IMR-90 (cell line): Measurements from ENCODE around the gene VCPKMT. TPM values are rescaled to one million over a fixed set of nuclear protein-coding genes. Genes with fewer than 3 reads are reported as not detected.

ENCODE experiments used
- ATAC-seq: fragments of 200-7000 bp; cut with Tn5 transposase; 2 replicates; pipeline ENCODE4 v1.9.1; 2020; ENCODE audit warnings: low read depth, mild to moderate bottlenecking, moderate library complexity
- BruUV-seq: library from RNA; stranded (reverse); fragments of 400-500 nt; replicated peaks from 2 replicates; lab custom pipeline; 2021; lab: Mats Ljungman, UMichigan
- CTCF ChIA-PET: fragments of 300-600 bp; formaldehyde crosslinking; extraction: SDS; loops from one replicate; lab custom pipeline; 2021; ENCODE audit warnings: antibody characterized with exemption; lab: Yijun Ruan, JAX
- POLR2A ChIA-PET: fragments of 300-600 bp; sonication (Branson Sonifier 250); formaldehyde crosslinking; loops from one replicate; lab custom pipeline; 2022; ENCODE audit warnings: antibody characterized with exemption; ENCODE audit not compliant: unreplicated experiment; lab: Charles Lee
- DNase-seq: peaks from one replicate; pipeline ENCODE4 v3.0.0; 2013
- H2AFZ ChIP-seq: replicated peaks from 2 replicates; pipeline ENCODE3; 2013; ENCODE audit warnings: low read length, mild to moderate bottlenecking; ENCODE audit not compliant: poor library complexity
- H2AK5ac ChIP-seq: 2 replicates; pipeline ENCODE4 v1.6.1; 2013; ENCODE audit warnings: low read depth, low read length, inconsistent platforms
- H2AK9ac ChIP-seq: replicated peaks from 2 replicates; pipeline ENCODE3; 2013; ENCODE audit warnings: mild to moderate bottlenecking, low read depth, low read length, moderate library complexity; ENCODE audit not compliant: poor library complexity
- H2BK120ac ChIP-seq: 2 replicates; pipeline ENCODE4 v1.6.1; 2013; ENCODE audit warnings: low read depth, low read length, inconsistent platforms
- H2BK15ac ChIP-seq: 3 replicates; pipeline ENCODE4 v1.6.1; 2013; ENCODE audit warnings: low read depth, low read length, inconsistent platforms
- H2BK20ac ChIP-seq: 2 replicates; pipeline ENCODE4 v1.6.1; 2013; ENCODE audit warnings: low read depth, mild to moderate bottlenecking, inconsistent platforms, low read length, moderate library complexity
- H2BK5ac ChIP-seq: 2 replicates; pipeline ENCODE4 v1.6.1; 2013; ENCODE audit warnings: mild to moderate bottlenecking, low read depth, low read length, inconsistent platforms; ENCODE audit not compliant: poor library complexity, severe bottlenecking
- H3K14ac ChIP-seq: replicated peaks from 2 replicates; pipeline ENCODE4 v1.6.1; 2013; ENCODE audit warnings: low read depth, low read length, inconsistent platforms
- H3K18ac ChIP-seq: 2 replicates; pipeline ENCODE4 v1.6.1; 2013; ENCODE audit warnings: low read depth, low read length, control low read depth
- H3K23ac ChIP-seq: 2 replicates; pipeline ENCODE4 v1.6.1; 2013; ENCODE audit warnings: low read depth, low read length, inconsistent platforms
- H3K27ac ChIP-seq: 2 replicates; pipeline ENCODE4 v1.5.1; 2013; ENCODE audit warnings: mild to moderate bottlenecking, control low read depth, low read length; ENCODE audit not compliant: insufficient read depth
- H3K27me3 ChIP-seq: 2 replicates; pipeline ENCODE4 v1.6.1; 2013; ENCODE audit warnings: low read length; ENCODE audit not compliant: control insufficient read depth, insufficient read depth
- H3K36me3 ChIP-seq: 2 replicates; pipeline ENCODE4 v1.6.1; 2013; ENCODE audit warnings: low read length, mixed read lengths; ENCODE audit not compliant: control insufficient read depth, insufficient read depth
- H3K4ac ChIP-seq: 2 replicates; pipeline ENCODE4 v1.6.1; 2013; ENCODE audit warnings: low read depth, low read length, inconsistent platforms
- H3K4me1 ChIP-seq: 2 replicates; pipeline ENCODE4 v1.6.1; 2013; ENCODE audit warnings: low read length, mixed read lengths; ENCODE audit not compliant: control insufficient read depth, insufficient read depth
- H3K4me2 ChIP-seq: 2 replicates; pipeline ENCODE4 v1.6.1; 2013; ENCODE audit warnings: low read depth, mild to moderate bottlenecking, control low read depth, low read length, moderate library complexity
- H3K4me3 ChIP-seq: 2 replicates; pipeline ENCODE4 v1.5.1; 2013; ENCODE audit warnings: low read depth, mild to moderate bottlenecking, control low read depth, low read length, moderate library complexity; ENCODE audit not compliant: insufficient read depth
- H3K56ac ChIP-seq: 2 replicates; pipeline ENCODE4 v1.6.1; 2013; ENCODE audit warnings: low read length, inconsistent platforms; ENCODE audit not compliant: insufficient read depth; ENCODE audit errors: extremely low read depth
- H3K79me1 ChIP-seq, 2 experiments: 2 replicates each; pipeline ENCODE4 v1.6.1; 2013; ENCODE audit warnings: low read length in 2 of 2, inconsistent platforms in 1 of 2, low read depth in 1 of 2
- H3K9ac ChIP-seq: 2 replicates; pipeline ENCODE4 v1.6.1; 2013; ENCODE audit warnings: low read depth, low read length, control low read depth
- H3K9me1 ChIP-seq: 2 replicates; pipeline ENCODE4 v1.6.1; 2013; ENCODE audit warnings: low read length, inconsistent platforms; ENCODE audit not compliant: insufficient read depth
- H3K9me3 ChIP-seq: 2 replicates; pipeline ENCODE4 v1.6.1; 2013; ENCODE audit warnings: low read length; ENCODE audit not compliant: control insufficient read depth, insufficient read depth
- H4K20me1 ChIP-seq: 2 replicates; pipeline ENCODE4 v1.6.1; 2013; ENCODE audit warnings: low read length, inconsistent platforms; ENCODE audit not compliant: insufficient read depth
- H4K5ac ChIP-seq: 2 replicates; pipeline ENCODE4 v1.6.1; 2013; ENCODE audit warnings: mild to moderate bottlenecking, low read depth, low read length, control low read depth
- H4K8ac ChIP-seq, 2 experiments: 2 replicates each; pipeline ENCODE4 v1.6.1; 2013; ENCODE audit warnings: low read depth in 2 of 2, low read length in 2 of 2, control low read depth in 1 of 2, inconsistent platforms in 1 of 2
- H4K91ac ChIP-seq: 2 replicates; pipeline ENCODE4 v1.6.1; 2013; ENCODE audit warnings: low read depth, low read length, inconsistent platforms; ENCODE audit not compliant: insufficient read depth
- BHLHE40 ChIP-seq: fragments of 150-350 bp; IDR thresholded peaks from 2 replicates; pipeline ENCODE4 v1.6.1; 2016; ENCODE audit warnings: mild to moderate bottlenecking, low read depth, low read length
- CEBPB ChIP-seq: IDR thresholded peaks from 2 replicates; pipeline ENCODE4 v1.6.1; 2012; ENCODE audit warnings: low read depth, low read length, improper control_type of control experiment
- MAZ ChIP-seq: IDR thresholded peaks from 2 replicates; pipeline ENCODE4 v1.6.1; 2012; ENCODE audit warnings: low read depth, mild to moderate bottlenecking, low read length, improper control_type of control experiment, moderate library complexity, borderline replicate concordance
- WGBS, 2 experiments: methylation state at CpG; one replicate each; pipeline versions ENCODE4 v1.1.5 to v1.1.7; 2013; ENCODE audit warnings: missing lambda C conversion rate in 2 of 2; ENCODE audit not compliant: insufficient read length in 1 of 2; ENCODE audit errors: extremely low coverage in 2 of 2; 5-methylcytosine and 5-hydroxymethylcytosine counted together
- dilution Hi-C: fragments of 300-500 bp; cut with HindIII; formaldehyde crosslinking; loops from one replicate; pipeline ENCODE4 v1.14.3; 2018; ENCODE audit warnings: low sequenced_read_pairs; ENCODE audit not compliant: unreplicated experiment
- in situ Hi-C: fragments of 300-500 bp; cut with MboI; formaldehyde crosslinking; loops from 3 replicates; pipeline ENCODE4 v1.14.3; 2019; ENCODE audit warnings: low sequenced_read_pairs, inconsistent platforms, mixed read lengths
- intact Hi-C: fragments of 100-400 bp; cut with micrococcal nuclease; formaldehyde crosslinking; loops from 2 replicates; pipeline ENCODE4 v1.10.0; 2022
- polyA plus RNA-seq, 3 experiments: library from polyadenylated mRNA; depleted of rRNA; stranded (reverse); fragments of >200 nt; gene quantifications; 2 replicates each; pipeline ENCODE4 v1.2.3, GENCODE V29; 2012; ENCODE audit warnings: low replicate concordance in 1 of 3
- total RNA-seq: library from RNA; depleted of rRNA; stranded (reverse); fragments of >200 nt; gene quantifications from 2 replicates; pipeline ENCODE4 v1.2.3, GENCODE V29; 2012

The VCPKMT gene
- total and polyA plus RNA-seq, 2 of the 4 experiments (the other 2 are of a cell fraction), result 2.5 to 4.7 TPM

GRCh38 chr14:50113381-50114035, 2.9 kb downstream of the VCPKMT start:
- in situ Hi-C loops (no loop called here), dilution Hi-C loops (no loop called here), intact Hi-C loops (no loop called here)
- WGBS, 2 experiments, result 100% methylated on average over 1 of the region's 4 CpGs; no CpG with 5 or more reads in 1 of the 2 experiments
- ChIA-PET CTCF (no interaction called here), POLR2A (no interaction called here)
- Histone ChIP-seq H3K18ac (no peak overlapping the region), H3K79me1 (peaks cover 15 to 34% of the 10 kb centered on the region in 2 experiments; a peak in 3 of 4 replicates), H3K9me1 (no peaks in the 10 kb centered on the region; the same call in 1 of the 2 replicates), H3K56ac (no peak overlapping the region), H2AK5ac (no peak overlapping the region), H3K4me2 (no peak overlapping the region), H4K5ac (no peak overlapping the region), H3K27me3 (no peaks in the 10 kb centered on the region), H3K9ac (no peak overlapping the region), H2BK5ac (no peak overlapping the region), H4K20me1 (peaks cover 6% of the 10 kb centered on the region; the same call in 1 of the 2 replicates), H3K14ac (no peak overlapping the region), H3K27ac (no peak overlapping the region), H2BK15ac (no peak overlapping the region), H3K23ac (no peak overlapping the region), H3K4ac (no peak overlapping the region), H4K8ac (no peak overlapping the region), H3K9me3 (no peaks in the 10 kb centered on the region), H3K4me3 (no peak overlapping the region), H2BK20ac (no peak overlapping the region), H3K4me1 (no peaks in the 10 kb centered on the region), H2BK120ac (no peak overlapping the region), H3K36me3 (peaks cover 25% of the 10 kb centered on the region), H4K91ac (no peak overlapping the region), H2AFZ (no peak overlapping the region), H2AK9ac (no peak overlapping the region)
- TF ChIP-seq CEBPB, result no peak
- TF ChIP-seq BHLHE40, result no peak
- no peak for TF ChIP-seq MAZ
- ATAC-seq (no peak), DNase-seq (no peak)
- no TSS peak for BruUV-seq
